Left kidney (tissue), 8 donors: ENCODE results near the gene RETN. TPM values are rescaled to one million over a fixed set of nuclear protein-coding genes. Genes with fewer than 3 reads are reported as not detected.

Experiments
- DNase-seq: peaks from one replicate; pipeline ENCODE4 v3.0.0-alpha.2; 2013
- long read RNA-seq, 8 donors: transcript quantifications; one replicate each; lab custom pipeline, GENCODE V29; 2026
- polyA plus RNA-seq: library from polyadenylated mRNA; unstranded; fragments of 120-200 nt; gene quantifications from one replicate; pipeline ENCODE4 v1.2.1, GENCODE V29; 2013; ENCODE audit not compliant: insufficient read length

Gene RETN
- polyA plus RNA-seq = 0.40 TPM
- long read RNA-seq, donor 1 = 0 reads
- long read RNA-seq, donor 2, partial matches to known transcripts = 0 of 1 reads
- long read RNA-seq, donor 2, other reads (novel, unspliced or antisense) = 0 of 1 reads
- long read RNA-seq, donor 3 = 0 reads
- long read RNA-seq, donor 4 = 0 reads
- long read RNA-seq, donor 5, partial matches to known transcripts = 0 of 3 reads
- long read RNA-seq, donor 5, other reads (novel, unspliced or antisense) = 0 of 3 reads
- long read RNA-seq, donor 6, partial matches to known transcripts = 0 of 1 reads
- long read RNA-seq, donor 6, other reads (novel, unspliced or antisense) = 0 of 1 reads
- long read RNA-seq, donor 7 = 0 reads
- long read RNA-seq, donor 8 = 0 reads

GRCh38 chr19:7668842-7669241, at the start of gene RETN:
TSS of gene RETN (plus strand) at chr19:7669049. CDS start at chr19:7669327, 278 bp downstream.
- no peak for DNase-seq

GRCh38 chr19:7619671-7620441, 49.0 kb upstream of the RETN start:
- DNase-seq = no peak

- no peak for DNase-seq
Observed at GRCh38 chr19:7620442-7621412, 48.1 kb upstream of the RETN start.

- DNase-seq = no peak
Observed at GRCh38 chr19:7622933-7623685, 45.7 kb upstream of the RETN start.

GRCh38 chr19:7623725-7624603, 44.9 kb upstream of the RETN start:
- no peak for DNase-seq

GRCh38 chr19:7624810-7625209, 44.0 kb upstream of the RETN start:
- no peak for DNase-seq

GRCh38 chr19:7625763-7626372, 43.0 kb upstream of the RETN start:
- no peak for DNase-seq

GRCh38 chr19:7627166-7627565, 41.7 kb upstream of the RETN start:
- no peak for DNase-seq

- no peak for DNase-seq
Observed at GRCh38 chr19:7628589-7629311, 40.1 kb upstream of the RETN start.

GRCh38 chr19:7629347-7630054, 39.3 kb upstream of the RETN start, which contains the start of the genes PET100 and XAB2:
TSS of gene PET100 (plus strand) at chr19:7629793. CDS start at chr19:7629834, 41 bp downstream.
TSS of gene XAB2 (minus strand) at chr19:7629545. CDS start at chr19:7629527, 18 bp downstream.
- DNase-seq = peak; percentile 98

GRCh38 chr19:7631577-7631976, 37.3 kb upstream of the RETN start:
- no peak for DNase-seq

GRCh38 chr19:7632340-7633203, 36.3 kb upstream of the RETN start:
- no peak for DNase-seq

GRCh38 chr19:7633698-7634097, 35.2 kb upstream of the RETN start, which contains the start of gene PCP2:
TSS of gene PCP2 (minus strand) at chr19:7633719. CDS start at chr19:7633457, 262 bp downstream.
- no peak for DNase-seq

- DNase-seq = no peak
Observed at GRCh38 chr19:7635670-7636069, 33.2 kb upstream of the RETN start.

GRCh38 chr19:7636317-7636690, 32.5 kb upstream of the RETN start:
- DNase-seq = no peak

GRCh38 chr19:7636691-7637373, 32.0 kb upstream of the RETN start, which contains the start of gene STXBP2:
TSS of gene STXBP2 (plus strand) at chr19:7637110. CDS start at chr19:7637150, 40 bp downstream.
- peak; percentile 61 for DNase-seq
